Spinal cord (tissue), 10 donors: ENCODE measurements around the gene DPF1. TPM values are rescaled to one million over a fixed set of nuclear protein-coding genes. Genes with fewer than 3 reads are reported as not detected.

Experiments used
- DNase-seq, 6 donors: peaks; one replicate each; pipeline versions ENCODE4 v3.0.0 to v3.0.0-alpha.2; 2013 to 2015; ENCODE audit warnings: low spot score in 6 of 6, low read depth in 4 of 6
- H3K27ac ChIP-seq: one replicate; pipeline ENCODE4 v1.5.1; 2013; ENCODE audit warnings: low read depth, low read length, control low read depth
- H3K27me3 ChIP-seq: one replicate; pipeline ENCODE4 v1.6.1; 2013; ENCODE audit warnings: low read length; ENCODE audit not compliant: control insufficient read depth, insufficient read depth
- H3K36me3 ChIP-seq: one replicate; pipeline ENCODE4 v1.6.1; 2013; ENCODE audit warnings: low read length; ENCODE audit not compliant: control insufficient read depth, insufficient read depth
- H3K4me1 ChIP-seq: one replicate; pipeline ENCODE4 v1.6.1; 2013; ENCODE audit warnings: low read length; ENCODE audit not compliant: control insufficient read depth, insufficient read depth
- H3K4me3 ChIP-seq: one replicate; pipeline ENCODE4 v1.5.1; 2013; ENCODE audit warnings: low read depth, low read length, control low read depth
- H3K9me3 ChIP-seq: one replicate; pipeline ENCODE4 v1.6.1; 2013; ENCODE audit warnings: low read length; ENCODE audit not compliant: control insufficient read depth, insufficient read depth
- WGBS: methylation state at CpG from one replicate; pipeline ENCODE4 v1.1.5; 2013; ENCODE audit warnings: missing lambda C conversion rate; ENCODE audit not compliant: insufficient coverage; 5-methylcytosine and 5-hydroxymethylcytosine counted together
- polyA plus RNA-seq, 2 donors: library from polyadenylated mRNA; unstranded; fragments of 120-200 nt; gene quantifications; one replicate each; pipeline ENCODE4 v1.2.1, GENCODE V29; 2013; ENCODE audit not compliant: insufficient read length in 2 of 2
- small RNA-seq: library from RNA; depleted of rRNA; stranded (forward); fragments of <200 nt; gene quantifications from one replicate; pipeline ENCODE3, GENCODE V24; 2014; ENCODE audit warnings: low replicate concordance
- total RNA-seq, 2 donors: library from RNA; depleted of rRNA in 1 of 2; stranded (reverse); fragments of 120-200 nt in 1 of 2; fragments of >200 nt in 1 of 2; gene quantifications; one replicate each; pipeline versions ENCODE4 v1.2.3 to v1.2.4, GENCODE V29; 2013 to 2014
- donor health status: healthy.

The DPF1 gene
- total and polyA plus RNA-seq, 4 donors, result 12.4 to 90.1 (median 40.0) TPM

- Histone ChIP-seq H3K36me3 (peaks cover 82% of the 10 kb centered on the region), H3K27me3 (no peaks in the 10 kb centered on the region), H3K9me3 (peaks cover 2% of the 10 kb centered on the region), H3K4me1 (no peaks in the 10 kb centered on the region), H3K27ac (no peak overlapping the region), H3K4me3 (no peak overlapping the region)
- WGBS, result 100% methylated on average over 6 of the region's 7 CpGs
- DNase-seq, result no peak
Measured at GRCh38 chr19:38162632-38163031, 61.4 kb downstream of the DPF1 start.

DNA sequence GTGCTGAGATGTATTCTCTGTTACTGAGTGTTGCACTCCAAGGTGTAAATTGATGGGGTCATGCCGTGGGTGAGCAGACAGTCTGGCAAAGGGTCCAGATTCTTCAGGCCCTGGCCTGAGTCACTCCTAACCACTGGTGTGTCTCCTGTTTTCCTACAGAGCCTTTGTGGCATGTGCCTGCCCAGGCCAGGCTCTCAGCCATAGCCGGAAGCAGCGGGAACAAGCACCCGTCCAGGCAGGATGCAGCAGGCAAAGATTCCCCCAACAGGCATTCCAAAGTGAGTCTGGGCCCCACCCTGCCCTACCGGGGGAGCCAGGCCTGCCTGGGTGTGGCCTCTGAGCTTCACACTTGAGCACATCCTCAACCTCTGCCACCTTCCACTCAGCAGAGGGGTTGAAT lies 61.9 kb downstream of the DPF1 start:
- H3K27me3 ChIP-seq, result no peaks in the 10 kb centered on the region
- WGBS, result 100% methylated on average over 4 of the region's 5 CpGs
- no peaks in the 10 kb centered on the region for H3K4me1 ChIP-seq
- H3K27ac ChIP-seq, result no peak overlapping the region
- H3K4me3 ChIP-seq, result no peak overlapping the region
- peaks cover 86% of the 10 kb centered on the region for H3K36me3 ChIP-seq
- DNase-seq, result no peak
- peaks cover 2% of the 10 kb centered on the region for H3K9me3 ChIP-seq

Small RNA genes lying within 50 kb of the gene (small RNA-seq; reads per million reads assigned to genes)
- not detected for gene RN7SL663P

Other genes with a start within 250 kb of the DPF1 start
- 1 to 10 TPM; 4.0 to 9.4 TPM for gene PPP1R14A, start 32.2 kb upstream of the DPF1 start, total RNA-seq
- 10 to 100 TPM; 19.5 to 24.5 TPM for gene PPP1R14A, start 32.2 kb upstream of the DPF1 start, polyA plus RNA-seq
- 100 to 1,000 TPM in 1 of 2 donors, 10 to 100 TPM in 1; 95.5 to 242 TPM for gene SPINT2, start 40.4 kb upstream of the DPF1 start, total RNA-seq
- gene SPINT2, start 40.4 kb upstream of the DPF1 start, polyA plus RNA-seq, result 100 to 1,000 TPM; 111 to 212 TPM
- 100 to 1,000 TPM in 1 of 2 donors, 10 to 100 TPM in 1; 12.4 to 134 TPM for gene C19orf33, start 80.0 kb upstream of the DPF1 start, total RNA-seq
- gene C19orf33, start 80.0 kb upstream of the DPF1 start, polyA plus RNA-seq, result 10 to 100 TPM in 1 of 2 donors, under 1 TPM in 1; 0.97 to 13.5 TPM
- 10 to 100 TPM; 41.7 to 61.2 TPM for gene YIF1B, start 91.7 kb upstream of the DPF1 start, total RNA-seq
- gene YIF1B, start 91.7 kb upstream of the DPF1 start, polyA plus RNA-seq, result 10 to 100 TPM; 68.0 to 88.1 TPM
- gene KCNK6, start 95.6 kb upstream of the DPF1 start, total RNA-seq, result 1 to 10 TPM; 1.8 to 4.4 TPM
- 1 to 10 TPM in 1 of 2 donors, under 1 TPM in 1; 0.98 to 2.1 TPM for gene KCNK6, start 95.6 kb upstream of the DPF1 start, polyA plus RNA-seq
- gene CATSPERG, start 111.6 kb upstream of the DPF1 start, total RNA-seq, result 1 to 10 TPM; 3.7 to 5.8 TPM
- gene CATSPERG, start 111.6 kb upstream of the DPF1 start, polyA plus RNA-seq, result 10 to 100 TPM in 1 of 2 donors, 1 to 10 TPM in 1; 4.0 to 10.3 TPM
- gene PSMD8, start 150.3 kb upstream of the DPF1 start, total RNA-seq, result 100 to 1,000 TPM; 177 to 185 TPM
- gene PSMD8, start 150.3 kb upstream of the DPF1 start, polyA plus RNA-seq, result 100 to 1,000 TPM; 196 to 209 TPM
- under 1 TPM in 1 of 2 donors, not detected in 1; 0.28 TPM for gene GGN, start 163.8 kb upstream of the DPF1 start, total RNA-seq
- gene GGN, start 163.8 kb upstream of the DPF1 start, polyA plus RNA-seq, result 1 to 10 TPM; 1.3 to 1.9 TPM
- 1 to 10 TPM; 1.3 to 1.9 TPM for gene SPRED3, start 164.5 kb upstream of the DPF1 start, total RNA-seq
- 1 to 10 TPM; 8.3 to 9.3 TPM for gene SPRED3, start 164.5 kb upstream of the DPF1 start, polyA plus RNA-seq
- 10 to 100 TPM; 10.5 to 20.4 TPM for gene FAM98C, start 178.9 kb upstream of the DPF1 start, total RNA-seq
- gene FAM98C, start 178.9 kb upstream of the DPF1 start, polyA plus RNA-seq, result 10 to 100 TPM; 38.0 to 52.3 TPM
- gene RASGRP4, start 202.0 kb upstream of the DPF1 start, total RNA-seq, result 1 to 10 TPM; 1.2 to 1.6 TPM
- 1 to 10 TPM; 1.5 to 2.0 TPM for gene RASGRP4, start 202.0 kb upstream of the DPF1 start, polyA plus RNA-seq
- 1 to 10 TPM; 6.0 to 6.9 TPM for gene RYR1, start 209.5 kb upstream of the DPF1 start, total RNA-seq
- gene RYR1, start 209.5 kb upstream of the DPF1 start, polyA plus RNA-seq, result 10 to 100 TPM; 14.1 to 15.1 TPM